Thyroid gland (tissue), 4 donors: ENCODE results near the gene ZNF615. TPM values are rescaled to one million over a fixed set of nuclear protein-coding genes. Genes with fewer than 3 reads are reported as not detected.
A peak's percentile ranks its signal among the peaks of the same experiment; 100 is the strongest.
"Not testable (repeated sequence)": the region's sequence is repeated elsewhere in the genome, so short reads cannot be mapped to it uniquely, and the experiment has no call there.

ENCODE experiments used
- DNase-seq, 2 donors: peaks; one replicate each; pipeline ENCODE4 v3.0.0-alpha.2; 2019
- H3K27ac ChIP-seq, 3 donors: fragments of 200-600 bp; sonication (generic); 1 replicate in 2 of 3; 2 replicates in 1 of 3; pipeline ENCODE4 v1.5.1; 2016 to 2019; ENCODE audit warnings: mild to moderate bottlenecking in 1 of 3, moderate library complexity in 1 of 3
- H3K27me3 ChIP-seq: fragments of 200-600 bp; sonication (generic); one replicate; pipeline ENCODE4 v1.5.1; 2019
- H3K36me3 ChIP-seq, 2 donors: fragments of 200-600 bp; sonication (generic); one replicate each; pipeline ENCODE4 v1.5.1; 2016 to 2019
- H3K4me1 ChIP-seq, 2 donors: fragments of 200-600 bp; sonication (generic); one replicate each; pipeline ENCODE4 v1.5.1; 2017 to 2019
- H3K4me3 ChIP-seq, 3 donors: fragments of 200-600 bp; sonication (generic); replicated peaks in 1 of 3; 1 replicate in 2 of 3; 2 replicates in 1 of 3; pipeline ENCODE4 v1.5.1; 2016; ENCODE audit warnings: mild to moderate bottlenecking in 1 of 3
- H3K9me3 ChIP-seq: fragments of 200-600 bp; sonication (generic); one replicate; pipeline ENCODE4 v1.5.1; 2017
- POLR2A ChIP-seq, 2 donors: fragments of 450-650 bp; IDR thresholded peaks; one replicate each; pipeline ENCODE4 v1.6.1; 2017; ENCODE audit warnings: antibody characterized with exemption in 2 of 2, mild to moderate bottlenecking in 2 of 2, moderate library complexity in 1 of 2
- WGBS, 2 donors: methylation state at CpG; one replicate each; pipeline ENCODE4 v1.1.5; 2017; 5-methylcytosine and 5-hydroxymethylcytosine counted together
- intact Hi-C: fragments of 100-400 bp; cut with DNase I; formaldehyde crosslinking; loops from one replicate; pipeline ENCODE4 v1.15.1; 2023
- total RNA-seq, 4 donors: library from RNA; depleted of rRNA; stranded (reverse); fragments of >200 nt; gene quantifications; one replicate each; pipeline ENCODE4 v1.2.3, GENCODE V29; 2016
- TF ChIP-seq, protein P1 (sequence below), 6 experiments: fragments of 200-600 bp in 3 of 6; fragments of 450-650 bp in 3 of 6; sonication (generic) in 3 of 6; IDR thresholded peaks; one replicate each; pipeline ENCODE4 v1.5.1; 2016 to 2019; ENCODE audit warnings: antibody characterized with exemption in 6 of 6, mild to moderate bottlenecking in 2 of 6, inconsistent platforms in 1 of 6, moderate library complexity in 1 of 6

Gene ZNF615
- total RNA-seq, 4 donors from 2014 or later, result 19.5 to 36.9 (median 20.6) TPM

GRCh38 chr19:52034051-52034728 is 26.2 kb upstream of the ZNF615 start:
- no peak for DNase-seq
- intact Hi-C loops, result no loop called here
- Histone ChIP-seq H3K4me1 (no peaks in the 10 kb centered on the region), H3K4me3 (no peak overlapping the region), H3K36me3 (peaks cover 55 to 57% of the 10 kb centered on the region in 2 donors), H3K9me3 (peaks cover 20% of the 10 kb centered on the region), H3K27ac (no peak overlapping the region), H3K27me3 (no peaks in the 10 kb centered on the region)
- WGBS, 2 donors, result 96% methylated on average over 12 of the region's 12 CpGs
- TF ChIP-seq, protein P1, sequence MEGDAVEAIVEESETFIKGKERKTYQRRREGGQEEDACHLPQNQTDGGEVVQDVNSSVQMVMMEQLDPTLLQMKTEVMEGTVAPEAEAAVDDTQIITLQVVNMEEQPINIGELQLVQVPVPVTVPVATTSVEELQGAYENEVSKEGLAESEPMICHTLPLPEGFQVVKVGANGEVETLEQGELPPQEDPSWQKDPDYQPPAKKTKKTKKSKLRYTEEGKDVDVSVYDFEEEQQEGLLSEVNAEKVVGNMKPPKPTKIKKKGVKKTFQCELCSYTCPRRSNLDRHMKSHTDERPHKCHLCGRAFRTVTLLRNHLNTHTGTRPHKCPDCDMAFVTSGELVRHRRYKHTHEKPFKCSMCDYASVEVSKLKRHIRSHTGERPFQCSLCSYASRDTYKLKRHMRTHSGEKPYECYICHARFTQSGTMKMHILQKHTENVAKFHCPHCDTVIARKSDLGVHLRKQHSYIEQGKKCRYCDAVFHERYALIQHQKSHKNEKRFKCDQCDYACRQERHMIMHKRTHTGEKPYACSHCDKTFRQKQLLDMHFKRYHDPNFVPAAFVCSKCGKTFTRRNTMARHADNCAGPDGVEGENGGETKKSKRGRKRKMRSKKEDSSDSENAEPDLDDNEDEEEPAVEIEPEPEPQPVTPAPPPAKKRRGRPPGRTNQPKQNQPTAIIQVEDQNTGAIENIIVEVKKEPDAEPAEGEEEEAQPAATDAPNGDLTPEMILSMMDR (IDR thresholded peaks at IDR 0.05), result no peak

DNA sequence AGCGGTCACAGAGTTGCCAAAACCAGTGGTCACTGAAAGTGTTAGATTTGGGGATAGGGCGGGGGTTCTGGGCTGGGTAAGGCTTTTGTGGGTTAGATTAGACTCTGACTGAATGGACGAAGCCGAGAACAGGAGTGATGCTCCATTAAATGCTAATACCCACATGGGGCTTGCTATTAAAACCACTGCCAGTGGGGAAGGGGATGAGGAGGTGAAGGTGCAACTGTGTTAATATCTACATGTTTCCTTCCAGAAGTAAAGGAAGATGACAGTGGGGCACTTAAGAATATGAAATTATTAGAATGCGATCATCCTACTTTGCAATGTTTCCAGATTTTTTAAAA is 20.7 kb upstream of the ZNF615 start:
- no peaks in the 10 kb centered on the region for H3K9me3 ChIP-seq

GRCh38 chr19:52028027-52028779 is 20.2 kb upstream of the ZNF615 start, which contains the start of gene ZNF614:
TSS of gene ZNF614 (minus strand) at chr19:52028379. CDS start at chr19:52025745, 2,634 bp downstream.
- DNase-seq, result peak; percentile 87 to 92
- no peaks in the 10 kb centered on the region for H3K27me3 ChIP-seq
- intact Hi-C loops, result no loop called here
- H3K4me1 ChIP-seq, result peaks cover 7% of the 10 kb centered on the region in 2 donors
- H3K27ac ChIP-seq, result peak within 1 kb of the TSS; percentile 86 to 94 (median 94)
- TF ChIP-seq, protein P1 (IDR thresholded peaks at IDR 0.05), result peak in 1 of 6 experiments; percentile 3
- TF ChIP-seq POLR2A (IDR thresholded peaks at IDR 0.05), result peak in 1 of 2 donors; percentile 67
- peak within 1 kb of the TSS; percentile 51 to 71 (median 60) for H3K4me3 ChIP-seq
- no peaks in the 10 kb centered on the region for H3K9me3 ChIP-seq
- 0 to 1% methylated on average over 20 to 28 of the region's 53 CpGs for WGBS, 2 donors
- H3K36me3 ChIP-seq, result peaks cover 25 to 26% of the 10 kb centered on the region in 2 donors

More for the DNA sequence above, 20.7 kb upstream of the ZNF615 start:
- TF ChIP-seq, protein P1 (IDR thresholded peaks at IDR 0.05), result no peak
- no peak for TF ChIP-seq POLR2A (IDR thresholded peaks at IDR 0.05)
- H3K4me3 ChIP-seq, result peak overlapping the region; percentile 51 to 71 (median 60)
- DNase-seq, result no peak
- H3K4me1 ChIP-seq, result peaks cover 7% of the 10 kb centered on the region in 2 donors
- no peaks in the 10 kb centered on the region for H3K27me3 ChIP-seq
- intact Hi-C loops, result no loop called here
- peaks cover 20 to 22% of the 10 kb centered on the region in 2 donors for H3K36me3 ChIP-seq
- peak overlapping the region; percentile 86 to 94 (median 94) for H3K27ac ChIP-seq
- 17 to 19% methylated on average over 5 of the region's 5 CpGs for WGBS, 2 donors

DNA sequence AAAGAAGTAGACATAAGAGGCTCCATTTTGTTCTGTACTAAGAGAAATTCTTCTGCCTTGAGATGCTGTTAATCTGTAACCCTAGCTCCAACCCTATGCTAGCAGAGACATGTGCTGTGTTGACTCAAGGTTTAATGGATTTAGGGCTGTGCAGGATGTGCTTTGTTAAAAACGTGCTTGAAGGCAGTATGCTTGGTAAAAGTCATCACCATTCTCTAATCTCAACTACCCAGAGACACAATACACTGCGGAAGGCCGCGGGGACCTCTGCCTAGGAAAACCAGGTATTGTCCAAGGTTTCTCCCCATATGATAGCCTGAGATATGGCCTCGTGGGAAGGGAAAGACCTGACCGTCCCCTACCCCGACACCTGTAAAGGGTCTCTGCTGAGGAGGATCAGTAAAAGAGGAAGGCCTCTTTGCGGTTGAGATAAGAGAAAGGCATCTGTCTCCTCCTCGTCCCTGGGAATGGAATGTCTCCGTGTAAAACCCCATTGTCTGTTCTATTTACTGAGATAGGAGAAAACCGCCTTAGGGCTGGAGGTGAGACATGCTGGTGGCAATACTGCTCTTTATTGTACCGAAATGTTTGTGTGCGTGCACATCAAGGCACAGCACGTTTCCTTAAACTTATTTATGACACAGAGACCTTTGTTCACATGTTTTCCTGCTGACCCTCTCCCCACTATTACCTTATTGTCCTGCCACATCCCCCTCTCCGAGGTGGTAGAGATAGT is 18.4 kb upstream of the ZNF615 start:
- intact Hi-C loops, H3K4me3 ChIP-seq, H3K27me3 ChIP-seq, H3K9me3 ChIP-seq, DNase-seq, H3K4me1 ChIP-seq, H3K27ac ChIP-seq: not testable (repeated sequence)
- H3K36me3 ChIP-seq, result peaks cover 27 to 36% of the 10 kb centered on the region in 2 donors
- 72 to 78% methylated on average over 15 of the region's 15 CpGs for WGBS, 2 donors

- peaks cover 44 to 52% of the 10 kb centered on the region in 2 donors for H3K36me3 ChIP-seq
- intact Hi-C loops, H3K9me3 ChIP-seq, H3K27ac ChIP-seq, H3K27me3 ChIP-seq, DNase-seq, H3K4me1 ChIP-seq, H3K4me3 ChIP-seq: not testable (repeated sequence)
- WGBS, 2 donors, result 86 to 87% methylated on average over 4 of the region's 4 CpGs
Measured at GRCh38 chr19:52024478-52024877, 16.5 kb upstream of the ZNF615 start.
